Calu3 (cell line): ENCODE results near the gene SP2. TPM values are rescaled to one million over a fixed set of nuclear protein-coding genes. Genes with fewer than 3 reads are reported as not detected.

ENCODE experiments used
- BruUV-seq: library from RNA; stranded (reverse); fragments of 400-500 nt; replicated peaks from 2 replicates; lab custom pipeline; 2021; lab: Mats Ljungman, UMichigan
- CTCF ChIA-PET: fragments of 300-600 bp; sonication (Branson Sonifier 250); formaldehyde crosslinking; loops from one replicate; lab custom pipeline; 2022; ENCODE audit warnings: antibody characterized with exemption; lab: Charles Lee
- DNase-seq: peaks from one replicate; pipeline ENCODE4 v3.0.0; 2022
- H3K27ac Mint-ChIP-seq: one replicate; pipeline ENCODE4 v1.8.0; 2022; ENCODE audit warnings: mixed read lengths; ENCODE audit not compliant: unreplicated experiment
- H3K27me3 Mint-ChIP-seq: one replicate; pipeline ENCODE4 v1.8.0; 2022; ENCODE audit warnings: mixed read lengths; ENCODE audit not compliant: unreplicated experiment
- H3K36me3 Mint-ChIP-seq: one replicate; pipeline ENCODE4 v1.8.0; 2022; ENCODE audit warnings: mild to moderate bottlenecking, moderate library complexity, mixed read lengths; ENCODE audit not compliant: insufficient read depth, unreplicated experiment
- H3K4me1 Mint-ChIP-seq: one replicate; pipeline ENCODE4 v1.8.0; 2022; ENCODE audit warnings: mild to moderate bottlenecking, low read depth, mixed read lengths; ENCODE audit not compliant: unreplicated experiment
- H3K4me3 Mint-ChIP-seq: one replicate; pipeline ENCODE4 v1.8.0; 2022; ENCODE audit warnings: mild to moderate bottlenecking, low read depth, moderate library complexity, mixed read lengths; ENCODE audit not compliant: unreplicated experiment
- H3K9me3 Mint-ChIP-seq: one replicate; pipeline ENCODE4 v1.8.0; 2022; ENCODE audit warnings: low read depth, mixed read lengths; ENCODE audit not compliant: unreplicated experiment
- intact Hi-C: fragments of 100-400 bp; cut with micrococcal nuclease; formaldehyde crosslinking; loops from one replicate; pipeline ENCODE4 v1.10.0; 2022; ENCODE audit not compliant: unreplicated experiment
- total RNA-seq: library from RNA; stranded (reverse); gene quantifications from 2 replicates; pipeline ENCODE4 v1.2.3, GENCODE V29; 2022
- TF ChIP-seq, protein P1 (sequence below): fragments of 200-600 bp; IDR thresholded peaks from one replicate; pipeline ENCODE4 v1.8.0; 2022; ENCODE audit warnings: antibody characterized with exemption; ENCODE audit not compliant: unreplicated experiment

Gene SP2
- total RNA-seq, 1 experiment from 2014 or later = 21.5 TPM

DNA sequence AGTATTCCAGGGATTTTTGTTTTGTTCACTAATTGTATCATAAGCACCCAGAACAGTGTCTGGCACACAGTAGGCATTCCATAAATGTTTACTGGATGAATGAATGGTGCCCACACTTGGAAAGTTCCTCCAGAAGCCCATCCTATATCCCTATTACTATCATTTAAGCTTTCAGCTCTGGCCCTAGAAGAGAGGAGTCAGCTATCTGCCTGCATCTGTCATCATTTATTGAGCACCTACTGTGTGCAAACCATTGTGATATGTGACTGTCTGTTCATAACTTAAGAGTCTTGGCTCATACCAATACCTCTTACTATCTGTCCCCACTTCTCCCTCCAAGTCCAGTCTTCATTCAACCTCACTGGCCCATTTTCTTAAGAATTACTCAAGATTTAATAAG is 25.0 kb upstream of the SP2 start:
- TF ChIP-seq, protein P1, sequence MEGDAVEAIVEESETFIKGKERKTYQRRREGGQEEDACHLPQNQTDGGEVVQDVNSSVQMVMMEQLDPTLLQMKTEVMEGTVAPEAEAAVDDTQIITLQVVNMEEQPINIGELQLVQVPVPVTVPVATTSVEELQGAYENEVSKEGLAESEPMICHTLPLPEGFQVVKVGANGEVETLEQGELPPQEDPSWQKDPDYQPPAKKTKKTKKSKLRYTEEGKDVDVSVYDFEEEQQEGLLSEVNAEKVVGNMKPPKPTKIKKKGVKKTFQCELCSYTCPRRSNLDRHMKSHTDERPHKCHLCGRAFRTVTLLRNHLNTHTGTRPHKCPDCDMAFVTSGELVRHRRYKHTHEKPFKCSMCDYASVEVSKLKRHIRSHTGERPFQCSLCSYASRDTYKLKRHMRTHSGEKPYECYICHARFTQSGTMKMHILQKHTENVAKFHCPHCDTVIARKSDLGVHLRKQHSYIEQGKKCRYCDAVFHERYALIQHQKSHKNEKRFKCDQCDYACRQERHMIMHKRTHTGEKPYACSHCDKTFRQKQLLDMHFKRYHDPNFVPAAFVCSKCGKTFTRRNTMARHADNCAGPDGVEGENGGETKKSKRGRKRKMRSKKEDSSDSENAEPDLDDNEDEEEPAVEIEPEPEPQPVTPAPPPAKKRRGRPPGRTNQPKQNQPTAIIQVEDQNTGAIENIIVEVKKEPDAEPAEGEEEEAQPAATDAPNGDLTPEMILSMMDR = no peak
- Mint-ChIP-seq H3K9me3 (no peaks in the 10 kb centered on the region), H3K36me3 (no peaks in the 10 kb centered on the region), H3K27me3 (peaks cover 100% of the 10 kb centered on the region), H3K4me1 (no peaks in the 10 kb centered on the region), H3K27ac (no peak overlapping the region), H3K4me3 (no peak overlapping the region)
- no TSS peak for BruUV-seq
- CTCF ChIA-PET = interaction anchor here (1.0 to 1.1 kb wide), 2 partner anchors 11 to 26 kb away, joined by 3 read pairs; no protein-coding TSS in a partner anchor
- DNase-seq = no peak
- intact Hi-C loops = no loop called here

DNA sequence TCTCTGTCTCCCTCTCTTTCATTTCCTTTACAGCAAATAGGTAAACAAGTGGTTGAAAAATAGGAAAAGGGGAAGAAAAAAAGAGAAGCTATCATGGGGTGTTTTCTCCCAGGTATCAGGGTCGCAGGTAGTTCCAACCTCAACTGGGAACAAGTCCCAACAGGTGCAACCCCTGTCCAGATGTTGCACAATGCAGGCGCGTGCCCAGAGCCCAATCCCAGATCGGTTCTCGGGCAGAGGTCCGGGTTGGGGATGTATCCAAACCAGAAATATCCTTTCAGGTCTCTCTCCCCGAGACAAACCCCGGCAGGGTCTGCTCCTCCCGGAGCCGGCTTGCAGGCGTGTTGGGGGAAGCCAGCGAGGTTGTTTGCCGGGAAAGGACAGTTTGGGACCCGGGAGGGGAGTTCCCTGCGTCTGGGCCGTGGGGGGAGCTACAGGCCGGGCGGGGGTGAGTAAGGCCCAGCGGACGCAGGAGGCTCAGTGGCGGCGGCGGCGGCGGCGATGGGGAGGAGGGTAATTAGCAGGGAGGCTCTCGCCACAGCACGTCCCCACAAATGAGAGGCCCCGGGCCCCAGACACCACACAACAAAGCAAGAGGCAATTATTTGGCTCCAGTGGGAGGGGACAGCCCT is 23.9 kb upstream of the SP2 start:
- Mint-ChIP-seq H3K27ac (no peak overlapping the region), H3K36me3 (no peaks in the 10 kb centered on the region), H3K4me3 (no peak overlapping the region), H3K27me3 (peaks cover 95% of the 10 kb centered on the region), H3K9me3 (no peaks in the 10 kb centered on the region), H3K4me1 (no peaks in the 10 kb centered on the region)
- CTCF ChIA-PET = interaction anchor here (0.7 to 1.2 kb wide), 2 partner anchors 12 to 13 kb away, joined by 3 read pairs; no protein-coding TSS in a partner anchor
- no TSS peak for BruUV-seq
- TF ChIP-seq, protein P1 = no peak
- intact Hi-C loops = no loop called here
- DNase-seq = no peak

DNA sequence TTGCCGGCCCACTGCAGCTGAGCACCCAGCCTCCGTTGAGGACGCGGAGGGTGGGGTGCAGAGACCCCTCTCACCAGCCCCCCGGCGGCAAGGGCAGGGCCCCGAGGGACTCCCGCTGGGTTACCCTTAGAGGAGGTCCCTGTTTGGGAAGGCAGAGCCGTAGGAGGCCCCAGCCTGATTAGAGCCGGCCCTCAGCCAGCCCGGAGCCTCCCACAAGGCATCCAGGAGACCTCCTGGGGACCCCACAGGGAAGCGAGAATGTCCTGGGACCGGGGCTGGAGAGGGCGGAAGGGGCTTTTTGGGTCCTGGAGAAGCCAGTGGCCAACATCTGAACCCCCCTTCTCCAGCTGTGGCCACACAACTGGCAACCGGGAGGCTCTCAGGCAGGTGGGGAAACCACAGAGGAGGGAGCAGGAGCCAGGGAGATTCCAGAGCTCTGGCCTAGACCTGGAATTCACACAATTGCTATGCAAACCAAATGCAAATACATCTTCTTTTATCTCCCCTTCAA is 23.3 kb upstream of the SP2 start:
- Mint-ChIP-seq H3K9me3 (no peaks in the 10 kb centered on the region), H3K4me3 (no peak overlapping the region), H3K36me3 (no peaks in the 10 kb centered on the region), H3K4me1 (no peaks in the 10 kb centered on the region), H3K27me3 (peaks cover 95% of the 10 kb centered on the region), H3K27ac (no peak overlapping the region)
- TF ChIP-seq, protein P1 = no peak
- no peak for DNase-seq
- CTCF ChIA-PET = interaction anchor here (0.5 to 1.2 kb wide), 3 partner anchors 11 to 170 kb away, joined by 3 to 6 read pairs (median 4); no protein-coding TSS in a partner anchor
- intact Hi-C loops = no loop called here
- no TSS peak for BruUV-seq

DNA sequence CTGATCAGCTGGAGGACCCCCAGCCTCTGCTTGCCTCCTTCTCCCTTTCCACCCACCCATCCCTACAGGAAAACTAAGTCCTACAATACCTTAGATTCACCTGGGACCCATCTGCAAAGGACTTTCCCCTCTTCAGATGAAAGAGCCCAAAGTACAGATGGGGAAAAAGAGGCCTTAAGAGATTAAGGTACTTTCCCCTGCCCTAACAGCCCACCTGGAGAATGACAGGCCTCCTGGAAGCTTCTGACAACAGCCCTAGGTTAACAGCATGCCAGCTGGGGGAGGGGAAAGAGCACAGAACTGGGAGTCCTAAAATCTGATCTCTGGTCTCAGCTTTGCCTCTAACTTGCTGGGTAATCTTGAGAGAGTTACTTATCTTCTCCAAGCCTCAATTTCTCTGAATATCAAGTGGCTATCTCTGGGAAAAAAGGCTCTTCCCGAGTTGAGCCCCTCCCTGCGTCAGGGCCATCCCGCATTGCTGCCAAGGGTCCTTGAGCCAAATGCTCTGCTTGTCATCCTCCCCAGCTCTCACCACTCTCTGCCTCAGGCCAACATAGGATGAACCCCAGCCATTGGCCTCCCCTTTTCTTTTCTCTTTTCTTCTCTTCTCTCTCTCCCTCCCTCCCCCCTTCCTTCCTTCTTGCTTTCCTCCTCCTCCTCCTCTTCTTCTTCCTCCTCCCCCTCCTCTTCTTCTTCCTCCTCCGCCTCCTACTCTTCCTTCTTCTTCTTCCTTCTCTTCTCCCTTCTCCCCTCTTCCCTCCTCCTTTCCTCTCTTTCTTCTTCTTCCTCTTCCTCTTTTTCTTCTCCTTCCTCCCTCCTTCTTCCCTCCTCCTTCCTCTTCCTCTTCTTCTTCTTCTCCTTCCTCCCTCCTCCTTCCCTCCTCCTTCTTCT is 22.6 kb upstream of the SP2 start:
- CTCF ChIA-PET = interaction anchor here (0.5 to 0.7 kb wide), 2 partner anchors 16 to 171 kb away, joined by 4 to 6 read pairs; no protein-coding TSS in a partner anchor
- H3K27ac Mint-ChIP-seq = no peak overlapping the region

More for the DNA sequence above, 22.6 kb upstream of the SP2 start:
- peaks cover 4% of the 10 kb centered on the region for H3K36me3 Mint-ChIP-seq
- intact Hi-C loops = no loop called here
- peaks cover 6% of the 10 kb centered on the region for H3K4me1 Mint-ChIP-seq
- no peak overlapping the region for H3K4me3 Mint-ChIP-seq
- H3K9me3 Mint-ChIP-seq = no peaks in the 10 kb centered on the region
- no peak for DNase-seq
- TF ChIP-seq, protein P1 = no peak
- no TSS peak for BruUV-seq
- H3K27me3 Mint-ChIP-seq = peaks cover 95% of the 10 kb centered on the region
